ENCODE data around the gene C1orf52.
A peak's percentile ranks its signal among the peaks of the same experiment; 100 is the strongest.

The C1orf52 gene

DNA sequence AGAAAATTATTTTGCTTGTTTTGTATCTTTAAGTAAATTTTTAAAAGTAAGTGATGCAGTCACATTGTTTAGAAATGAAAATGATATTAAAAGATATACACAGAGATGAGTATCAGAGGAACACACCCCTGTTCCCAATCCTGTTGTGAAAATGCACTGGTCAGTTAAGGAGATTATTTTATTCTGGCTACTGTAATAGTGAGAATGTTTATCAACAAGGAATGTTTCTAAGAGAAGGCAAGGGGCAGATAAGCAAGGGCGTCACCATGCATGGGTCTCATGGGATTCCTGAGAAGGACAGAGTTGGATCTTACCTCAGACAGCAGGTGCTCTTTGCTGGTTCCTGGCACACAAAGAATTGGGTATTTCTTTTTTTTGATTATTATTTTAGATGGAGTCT, 21.8 kb downstream of the C1orf52 start:
- no peak for DNase-seq

GRCh38 chr1:85230305-85230977, 29.0 kb downstream of the C1orf52 start:
- DNase-seq, result no peak

GRCh38 chr1:85229574-85230097, 29.8 kb downstream of the C1orf52 start:
- no peak for DNase-seq

DNA sequence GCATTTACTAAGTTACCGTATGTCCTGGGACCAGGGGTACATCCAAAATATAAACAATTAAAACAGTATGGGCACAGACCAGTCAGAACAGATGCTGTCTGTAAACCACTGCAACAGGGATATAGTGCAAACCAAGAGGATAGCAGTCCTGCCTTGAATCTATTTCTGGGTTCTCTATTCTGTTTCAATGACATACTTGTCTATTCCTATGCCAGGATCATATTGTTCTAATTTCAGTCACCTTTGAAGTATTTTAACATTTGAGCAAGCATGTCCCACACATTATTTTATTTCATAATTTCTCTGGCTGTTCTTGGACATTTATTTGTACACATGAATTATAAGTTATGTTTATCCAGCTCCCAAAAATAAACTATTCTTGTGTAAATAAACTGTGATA, 30.5 kb downstream of the C1orf52 start:
- DNase-seq, result no peak

- no peak for DNase-seq
Observed at GRCh38 chr1:85225624-85226380, 33.7 kb downstream of the C1orf52 start.

GRCh38 chr1:85224734-85225623, 34.5 kb downstream of the C1orf52 start:
- DNase-seq, result no peak

GRCh38 chr1:85224295-85224694, 35.2 kb downstream of the C1orf52 start:
- DNase-seq, result no peak

- DNase-seq, result no peak
Observed at GRCh38 chr1:85223334-85223733, 36.1 kb downstream of the C1orf52 start.

GRCh38 chr1:85220756-85221201, 38.7 kb downstream of the C1orf52 start:
- DNase-seq, result no peak

DNA sequence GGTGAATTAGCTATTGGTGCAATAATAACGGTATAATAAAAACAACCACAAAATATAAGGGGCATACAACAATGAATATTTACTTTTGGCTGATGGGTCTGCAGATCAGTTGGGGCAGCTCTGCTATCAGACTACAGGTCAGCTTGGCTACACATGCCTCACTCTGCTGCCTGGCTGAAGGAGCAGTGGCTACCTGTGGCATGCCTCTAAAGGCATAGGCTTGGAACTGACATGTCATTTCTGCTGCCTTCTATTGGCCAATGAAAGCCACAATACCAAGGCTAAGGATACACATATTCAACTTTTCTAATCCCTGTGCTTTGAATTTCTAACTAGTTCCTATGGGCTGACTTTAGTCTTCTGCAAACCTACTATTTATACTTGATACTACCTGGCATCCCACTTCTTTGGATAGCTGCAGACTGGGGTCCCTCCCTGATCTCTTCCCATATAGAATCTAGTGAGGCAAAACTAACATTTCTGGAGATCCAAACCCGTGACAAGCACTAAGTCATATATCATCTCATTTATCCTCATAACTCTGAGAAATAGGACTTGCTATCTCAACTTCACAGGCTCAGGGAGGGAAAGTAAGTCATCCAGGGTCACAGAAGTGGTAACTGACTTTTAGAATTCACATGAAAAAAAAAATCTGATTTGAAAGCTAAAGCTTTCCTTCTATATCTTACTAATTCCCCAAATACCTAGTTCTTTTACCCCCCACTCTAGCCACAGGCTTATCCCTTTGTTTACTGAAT, 39.4 kb downstream of the C1orf52 start:
- DNase-seq, result no peak

- no peak for DNase-seq
Observed at GRCh38 chr1:85216697-85217096, 42.8 kb downstream of the C1orf52 start.

- no peak for DNase-seq
Observed at GRCh38 chr1:85214654-85215053, 44.8 kb downstream of the C1orf52 start.

DNA sequence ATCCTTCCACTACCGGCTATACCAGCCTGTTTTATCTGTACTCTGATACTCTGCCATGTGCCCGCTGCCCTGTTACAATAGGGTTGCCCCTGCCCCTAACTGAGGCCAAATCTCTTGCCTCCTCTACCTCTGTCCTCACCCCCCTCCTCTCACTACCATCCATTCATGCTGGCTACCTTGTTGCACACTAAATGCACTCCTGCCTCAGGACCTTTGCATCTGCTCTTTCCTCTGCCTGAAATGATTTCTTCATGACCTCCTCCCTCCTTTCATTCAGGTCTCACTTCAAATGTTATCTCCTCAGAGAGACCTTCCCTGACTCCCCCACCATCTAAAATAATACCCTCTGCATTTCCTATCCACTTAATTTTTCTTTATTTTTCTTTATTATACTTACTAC, 51.0 kb downstream of the C1orf52 start:
- DNase-seq, result no peak

- no peak for DNase-seq
Observed at GRCh38 chr1:85203573-85204171, 55.8 kb downstream of the C1orf52 start.

GRCh38 chr1:85202864-85203255, 56.6 kb downstream of the C1orf52 start:
- no peak for DNase-seq

DNA sequence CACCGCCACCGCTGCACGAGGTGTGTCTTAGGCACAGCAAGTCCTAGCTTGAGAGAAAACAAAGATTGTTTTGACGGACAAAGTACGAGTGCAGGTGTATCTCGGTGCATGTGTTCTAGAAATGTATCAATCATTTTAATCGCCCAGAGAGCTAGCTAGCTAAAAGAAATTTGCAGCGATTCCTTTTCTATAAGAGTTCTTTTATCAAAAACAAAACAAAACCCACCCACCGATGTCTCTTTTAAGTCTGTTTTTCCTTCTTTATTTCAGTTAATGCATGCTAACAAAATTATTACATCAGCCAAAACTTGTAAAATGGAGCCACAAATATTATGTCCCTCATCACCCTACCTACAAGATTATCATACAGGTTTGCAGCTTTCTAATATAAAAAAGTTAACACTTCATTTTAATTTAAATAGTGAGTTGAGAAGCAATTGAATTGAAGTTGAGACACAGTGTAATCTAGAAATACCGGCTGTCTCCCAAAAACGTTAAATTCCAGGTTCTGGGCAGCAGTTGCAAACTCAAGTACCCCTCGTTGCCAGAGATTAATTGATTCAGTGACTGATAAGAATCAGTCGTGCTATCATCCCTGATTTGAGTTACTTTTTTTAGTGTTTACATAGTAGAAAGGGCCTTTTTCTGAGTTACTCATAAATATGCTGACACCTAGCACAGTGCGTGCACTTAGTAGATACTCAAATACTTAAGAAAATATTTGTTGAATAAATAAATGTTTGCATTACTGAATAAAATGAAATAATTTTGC, 57.2 kb downstream of the C1orf52 start:
- no peak for DNase-seq

- DNase-seq, result peak in 40 of 56 donors; percentile 3 to 68 (median 31)
Observed at GRCh38 chr1:85201340-85202091, 57.9 kb downstream of the C1orf52 start.

GRCh38 chr1:85200463-85201339, 58.8 kb downstream of the C1orf52 start, which contains the start of gene SYDE2:
TSS of gene SYDE2 (minus strand) at chr1:85201016. CDS start at chr1:85200996, 20 bp downstream.
- peak in 44 of 56 donors; percentile 11 to 68 (median 32) for DNase-seq
